GM19035 (cell line): ENCODE measurements around the gene TPK1.

Experiments
- ATAC-seq: cut with Tn5 transposase; IDR thresholded peaks from one replicate; pipeline ENCODE4 v1.9.1; 2021; ENCODE audit not compliant: unreplicated experiment

Gene TPK1

DNA sequence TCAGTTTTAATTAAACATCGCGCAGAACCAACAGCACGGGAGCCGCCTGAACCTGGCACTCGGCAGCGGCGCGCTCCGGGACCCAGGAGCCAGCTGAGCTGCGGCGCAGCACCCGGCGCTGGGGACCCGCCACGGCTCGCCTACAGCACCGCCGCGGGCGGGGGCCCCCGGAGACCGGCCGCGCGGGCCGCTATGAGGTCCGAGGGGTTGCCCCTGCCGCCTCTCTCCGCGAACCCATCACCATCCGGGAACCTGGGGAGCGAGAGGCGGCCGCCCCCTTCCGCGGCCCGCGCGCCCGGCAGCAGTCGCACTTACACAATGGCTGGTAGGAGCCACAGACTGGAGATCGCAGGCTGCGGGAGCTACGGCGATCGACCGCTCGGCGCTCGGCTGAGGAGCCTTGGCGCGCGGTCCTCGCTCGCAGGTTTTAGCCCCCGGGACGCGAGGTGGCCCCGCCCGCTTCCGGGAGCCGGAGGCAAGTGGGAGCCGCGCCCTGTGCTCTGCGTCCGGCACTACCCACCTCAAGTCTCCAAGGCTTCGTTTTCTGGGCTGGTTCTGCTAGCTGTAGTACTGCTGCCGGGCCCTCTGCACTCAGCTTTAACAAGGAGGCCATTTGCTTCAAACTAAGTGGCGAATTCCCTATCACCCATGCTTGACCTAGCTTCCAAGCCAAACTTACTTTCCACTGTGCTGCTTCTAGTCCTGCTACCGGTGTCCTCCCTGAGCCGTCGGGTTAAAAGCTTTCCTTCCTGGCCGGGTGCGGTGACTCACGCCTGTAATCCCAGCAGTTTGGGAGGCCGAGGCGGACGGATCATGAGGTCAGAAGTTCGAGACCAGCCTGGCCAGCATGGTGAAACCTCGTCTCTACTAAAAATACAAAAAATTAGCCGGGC, at the start of gene TPK1:
Gene TPK1 (minus strand): TSS at position 402 of the 893 bp plus-strand sequence. CDS start 451 bp downstream, outside the sequence.
- ATAC-seq: peak; percentile 83

DNA sequence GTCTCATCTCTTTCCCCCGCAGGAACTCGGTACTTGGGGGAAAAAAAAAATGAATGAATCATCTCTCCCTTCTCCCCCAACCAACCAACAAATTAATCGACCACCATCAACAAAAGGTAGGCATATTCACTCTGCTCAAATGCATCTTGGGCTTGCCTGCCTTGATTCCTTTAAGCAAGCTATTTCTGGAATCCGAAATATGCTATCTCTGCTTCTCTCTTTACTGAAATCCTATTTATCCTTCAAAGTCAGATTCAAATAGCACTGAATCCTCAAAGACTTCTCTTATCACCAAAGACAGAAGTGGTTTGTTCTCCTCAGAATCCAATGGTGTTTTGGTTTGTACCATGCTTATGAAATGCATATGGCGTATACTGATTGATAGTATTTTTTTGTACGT, 49.6 kb upstream of the TPK1 start:
- ATAC-seq: no peak

DNA sequence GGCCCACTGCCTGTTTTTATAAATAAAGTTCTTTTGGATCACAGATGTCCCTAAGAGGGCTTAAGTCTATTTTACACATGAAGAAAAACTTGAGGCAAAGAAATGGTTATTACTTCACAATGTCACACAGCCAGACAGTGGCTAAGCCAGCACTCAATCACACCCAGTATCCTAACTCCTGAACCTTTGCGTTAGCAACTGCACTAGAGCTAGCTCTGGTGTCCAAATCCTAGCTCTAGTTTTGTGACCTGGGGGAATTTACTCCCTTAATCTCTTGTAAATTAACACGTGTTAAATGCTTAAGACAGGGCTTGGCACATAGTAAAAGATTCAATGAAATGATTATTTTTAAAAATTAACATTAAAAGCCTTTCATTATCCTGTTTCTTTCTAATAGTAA, 49.0 kb upstream of the TPK1 start:
- no peak for ATAC-seq

DNA sequence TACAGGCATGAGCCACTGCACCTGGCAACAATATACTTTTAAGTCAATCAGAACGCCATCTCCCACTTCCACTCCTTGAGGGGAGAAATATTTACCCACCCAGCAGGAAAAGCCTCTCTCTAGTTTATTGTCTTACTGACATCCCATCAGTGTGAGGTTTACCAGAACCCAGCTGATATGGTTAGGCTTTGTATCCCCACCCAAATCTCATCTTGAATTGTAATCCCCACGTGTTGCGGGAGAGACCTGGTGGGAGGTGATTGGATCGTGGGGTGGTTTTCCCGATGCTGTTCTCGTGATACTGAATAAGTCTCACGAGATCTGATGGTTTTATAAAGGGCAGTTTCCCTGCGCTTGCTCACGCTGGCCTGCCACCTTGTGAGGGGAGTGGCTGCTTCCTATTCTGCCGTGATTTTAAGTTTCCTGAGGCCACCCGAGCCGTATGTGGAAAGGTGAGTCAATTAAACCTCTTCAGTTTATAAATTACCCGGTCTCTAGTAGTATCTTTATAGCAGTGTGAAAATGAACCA, 37.5 kb upstream of the TPK1 start:
- no peak for ATAC-seq

DNA sequence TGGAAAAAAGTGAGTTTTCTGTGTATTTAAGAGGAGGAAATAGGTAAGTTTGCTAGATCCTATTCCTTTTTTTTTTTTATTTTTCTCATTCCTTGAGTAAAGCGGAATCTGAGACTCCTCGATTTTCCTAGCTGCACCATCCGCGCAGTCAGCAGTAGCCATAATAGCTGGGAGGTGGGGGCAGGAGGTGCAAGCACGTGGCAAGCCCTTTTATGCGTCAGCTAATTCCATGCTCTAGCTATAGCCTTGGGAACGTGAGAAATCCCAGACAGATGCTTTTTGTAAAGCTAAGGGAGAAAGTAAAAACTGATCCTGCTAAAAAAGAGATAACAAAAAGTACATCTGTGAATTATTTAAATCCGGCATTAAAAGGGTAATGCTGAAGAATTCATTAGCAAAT, 33.2 kb upstream of the TPK1 start:
- ATAC-seq: no peak

DNA sequence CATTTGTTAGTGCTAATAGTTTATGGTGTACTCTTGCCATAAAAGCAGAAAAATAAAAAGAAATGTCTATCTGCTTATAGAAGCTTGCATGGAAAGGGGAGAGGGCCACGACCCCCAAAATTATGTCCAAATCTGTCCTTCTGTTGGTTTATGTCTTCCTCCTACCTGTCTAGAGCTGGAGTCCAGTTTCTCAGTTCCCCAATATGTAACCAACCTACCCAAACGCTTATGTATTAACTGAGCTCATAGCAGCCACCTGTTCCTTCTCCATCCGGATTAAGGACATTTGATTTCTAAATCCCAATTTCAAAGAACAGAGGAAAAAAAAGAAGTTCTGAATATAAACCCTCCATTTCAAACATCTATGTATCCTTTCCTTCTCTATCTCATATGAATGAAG, 30.3 kb upstream of the TPK1 start:
- ATAC-seq: no peak

DNA sequence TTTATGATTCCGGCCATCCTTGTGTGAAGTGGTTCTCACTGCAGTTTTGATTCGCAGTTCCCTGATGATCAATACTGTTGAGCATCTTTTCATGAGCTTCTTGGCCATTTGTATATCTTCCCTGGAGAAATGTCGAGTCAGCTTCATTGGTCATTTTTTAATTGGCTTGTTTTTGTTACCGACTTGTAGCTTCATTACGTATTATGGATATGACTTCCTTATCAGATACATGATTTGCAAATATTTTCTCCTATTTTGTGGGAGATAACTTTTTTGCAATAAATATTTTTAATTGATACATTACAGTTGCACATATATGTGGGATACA, 27.4 kb upstream of the TPK1 start:
- no peak for ATAC-seq

DNA sequence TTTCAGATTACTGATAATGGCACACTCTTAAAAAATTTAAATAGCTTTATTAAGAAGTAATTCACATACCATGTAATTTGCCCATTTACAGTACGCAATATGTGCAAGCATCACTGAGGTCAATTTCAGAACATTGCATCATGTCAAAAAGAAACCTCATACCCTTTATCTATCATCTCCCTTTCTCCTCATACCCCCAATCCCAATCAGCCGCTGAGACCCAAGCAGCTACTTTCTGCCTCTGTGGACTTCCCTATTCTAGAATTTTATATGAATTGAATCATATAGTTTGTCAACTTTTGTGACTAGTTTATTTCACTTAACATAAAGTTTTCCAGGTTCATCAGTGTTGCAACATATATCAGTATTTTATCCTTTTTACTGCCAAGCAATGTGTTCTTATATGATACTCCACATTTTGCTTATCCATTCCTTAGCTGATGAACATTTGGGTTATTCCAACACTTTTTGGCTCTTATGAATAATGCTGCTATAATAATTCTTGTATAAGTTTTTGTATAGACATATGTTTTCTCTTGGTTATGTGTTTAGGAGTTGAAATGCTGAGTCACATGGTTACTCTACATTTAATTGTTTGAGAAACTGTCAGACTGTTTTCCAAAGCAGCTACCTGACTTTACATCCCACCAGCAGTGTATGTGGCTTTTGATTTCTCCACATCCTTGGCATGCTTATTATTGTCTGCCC, 26.9 kb upstream of the TPK1 start:
- no peak for ATAC-seq

DNA sequence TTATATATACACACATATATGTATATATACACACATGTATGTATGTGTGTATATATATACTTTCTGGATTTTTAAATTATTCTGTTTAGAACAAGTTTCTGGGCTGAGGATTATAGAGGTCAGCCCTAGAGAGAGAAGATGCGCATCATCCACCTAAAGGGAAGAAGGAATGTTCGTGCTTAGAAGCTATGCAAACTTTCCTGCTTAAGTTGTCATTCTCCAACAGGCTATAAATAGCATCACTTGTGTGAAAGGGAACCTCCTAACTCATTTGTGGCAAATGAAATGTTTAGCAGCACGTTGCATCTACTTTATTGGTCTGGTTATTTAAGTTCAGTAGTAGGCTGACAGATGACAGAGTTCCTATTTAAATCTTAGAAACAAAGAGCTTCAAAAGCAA, 23.9 kb upstream of the TPK1 start:
- ATAC-seq: no peak

DNA sequence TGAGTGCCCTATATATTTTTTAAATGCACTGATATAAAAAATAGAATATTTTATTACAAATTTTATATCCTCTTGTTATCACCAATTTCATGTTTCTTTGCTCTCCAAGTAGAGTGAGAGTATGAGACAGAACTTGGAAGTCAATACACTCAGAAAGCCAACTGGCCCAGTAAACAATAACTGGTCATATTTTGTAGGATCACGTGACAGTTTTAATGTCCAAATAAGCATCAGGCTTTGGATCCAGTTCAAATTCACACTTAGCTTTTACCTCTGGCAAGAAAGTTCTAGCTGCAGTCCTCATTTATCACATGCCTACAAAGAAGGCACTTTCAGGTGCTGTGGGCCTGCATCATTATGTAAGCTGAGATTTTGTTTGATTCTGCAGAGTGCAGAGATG, 21.6 kb upstream of the TPK1 start:
- ATAC-seq: no peak

DNA sequence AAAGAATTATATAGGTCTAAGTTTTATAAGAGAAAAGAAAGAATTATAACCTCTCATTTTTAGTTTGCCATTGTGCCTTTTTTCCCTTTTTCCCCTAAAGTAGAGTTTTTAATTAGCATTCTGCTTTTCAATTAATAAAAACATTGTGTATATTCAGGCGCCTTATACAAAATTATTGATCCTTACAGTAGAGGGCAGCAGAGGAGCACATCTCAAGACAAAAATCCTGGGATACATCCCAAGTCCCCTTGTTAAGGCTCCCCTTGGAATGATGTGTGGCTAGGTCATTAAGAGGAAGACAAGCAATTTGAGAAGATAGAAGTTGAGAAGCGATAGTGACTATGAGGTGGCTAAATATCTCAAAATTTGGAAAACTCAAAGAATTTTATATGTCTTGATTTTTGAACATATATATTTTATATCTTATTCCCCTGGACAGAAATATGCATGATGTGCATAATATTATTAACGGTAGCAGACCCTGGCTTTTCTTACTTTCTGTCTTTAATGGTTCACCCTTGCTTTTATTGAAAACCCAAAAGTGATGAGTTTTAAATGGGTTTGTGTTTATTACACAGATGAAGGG, 19.1 kb upstream of the TPK1 start:
- no peak for ATAC-seq

DNA sequence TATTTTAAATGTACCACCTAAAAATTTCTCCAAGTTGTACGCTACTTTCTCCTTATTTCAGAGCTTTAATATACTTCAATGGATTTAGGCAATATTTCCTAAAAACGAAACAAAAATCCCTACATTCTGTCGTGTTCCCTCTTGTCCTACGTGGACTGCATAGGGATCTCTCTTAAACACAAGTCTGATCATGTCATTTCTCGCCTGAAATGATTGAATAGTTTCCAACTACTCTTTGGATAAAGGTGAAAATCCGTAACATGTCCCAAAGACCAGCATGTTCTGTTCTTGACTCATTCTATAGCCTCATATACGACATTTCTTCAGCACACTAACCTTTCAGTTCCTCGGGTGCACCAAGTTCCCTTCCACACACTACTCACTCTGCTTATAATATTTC, 17.7 kb upstream of the TPK1 start:
- no peak for ATAC-seq

DNA sequence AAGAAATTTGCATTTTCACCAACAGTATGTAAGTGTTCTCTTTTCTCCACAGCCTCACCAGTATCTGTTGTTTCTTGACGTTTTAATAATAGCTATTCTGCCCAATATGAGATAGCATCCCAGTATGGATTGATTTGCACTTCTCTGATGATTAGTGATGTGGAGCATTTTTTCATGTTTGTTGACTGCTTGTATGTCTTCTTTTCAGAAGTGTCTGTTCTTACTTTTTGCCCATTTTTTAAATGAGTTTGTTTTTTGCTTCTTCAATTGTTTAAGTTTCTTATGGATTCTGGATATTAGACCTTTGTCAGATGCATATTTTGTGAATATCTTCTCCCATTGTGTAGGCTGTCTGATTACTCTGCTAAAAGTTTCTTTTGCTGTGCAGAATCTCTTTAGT, 12.2 kb upstream of the TPK1 start:
- ATAC-seq: no peak

DNA sequence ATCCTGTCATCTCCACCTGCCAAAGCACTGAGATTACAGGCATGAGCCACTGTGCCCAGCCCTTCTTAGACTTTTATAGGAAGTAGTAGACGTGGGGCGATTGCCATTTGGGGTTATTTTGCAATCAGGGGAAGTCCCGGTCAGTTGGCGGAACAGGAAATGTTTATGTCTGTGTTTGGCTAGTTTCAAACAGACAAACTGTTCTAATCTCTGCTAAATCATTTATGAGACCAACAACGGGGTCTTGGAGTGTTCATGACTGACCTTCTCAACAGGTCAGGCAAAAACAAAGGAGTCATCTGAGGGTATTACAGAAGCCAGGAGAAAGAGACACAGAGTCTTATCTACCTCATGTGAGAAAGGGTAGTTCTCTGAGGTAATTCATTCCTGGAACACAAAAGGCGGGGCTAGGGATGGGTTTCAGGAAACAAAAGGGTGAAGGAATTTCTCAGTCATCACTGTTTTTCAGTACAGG, 6.6 kb upstream of the TPK1 start:
- ATAC-seq: peak; percentile 87

DNA sequence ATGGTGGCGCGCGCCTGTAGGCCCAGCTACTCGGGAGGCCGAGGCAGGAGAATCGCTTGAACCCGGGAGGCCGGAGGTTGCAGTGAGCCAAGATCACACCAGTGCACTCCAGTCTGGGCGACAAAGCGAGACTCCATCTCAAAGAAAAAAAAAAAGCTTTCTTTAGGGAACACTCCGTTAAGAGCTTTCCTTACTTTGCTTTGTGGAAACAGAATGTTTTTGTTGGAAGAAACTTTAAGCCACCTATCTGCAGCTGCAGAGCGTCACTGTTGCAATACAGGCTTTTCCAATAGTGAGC, 641 bp upstream of the TPK1 start:
- ATAC-seq: no peak

DNA sequence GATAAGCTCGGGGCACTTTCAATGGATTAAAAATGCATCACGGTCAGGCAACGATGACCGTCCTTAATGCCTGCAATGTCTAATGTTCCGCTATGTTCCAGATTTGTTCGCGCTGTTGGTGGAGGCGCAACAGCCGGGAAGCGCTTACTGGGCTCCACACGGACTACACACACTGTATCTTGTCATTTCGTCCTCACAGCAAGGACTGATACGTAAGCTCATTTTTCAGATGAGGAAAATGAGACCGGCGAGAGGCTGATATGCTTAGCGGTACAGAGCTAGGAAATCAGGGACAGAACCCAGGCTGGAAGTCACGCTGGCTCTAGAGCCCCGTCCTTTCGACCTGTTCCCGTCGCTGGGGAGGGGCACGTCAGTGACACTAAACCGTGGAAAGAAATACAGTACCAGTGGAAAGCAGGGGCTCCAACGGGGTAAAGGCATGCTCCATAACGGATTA, 670 bp downstream of the TPK1 start:
- ATAC-seq: peak; percentile 35

DNA sequence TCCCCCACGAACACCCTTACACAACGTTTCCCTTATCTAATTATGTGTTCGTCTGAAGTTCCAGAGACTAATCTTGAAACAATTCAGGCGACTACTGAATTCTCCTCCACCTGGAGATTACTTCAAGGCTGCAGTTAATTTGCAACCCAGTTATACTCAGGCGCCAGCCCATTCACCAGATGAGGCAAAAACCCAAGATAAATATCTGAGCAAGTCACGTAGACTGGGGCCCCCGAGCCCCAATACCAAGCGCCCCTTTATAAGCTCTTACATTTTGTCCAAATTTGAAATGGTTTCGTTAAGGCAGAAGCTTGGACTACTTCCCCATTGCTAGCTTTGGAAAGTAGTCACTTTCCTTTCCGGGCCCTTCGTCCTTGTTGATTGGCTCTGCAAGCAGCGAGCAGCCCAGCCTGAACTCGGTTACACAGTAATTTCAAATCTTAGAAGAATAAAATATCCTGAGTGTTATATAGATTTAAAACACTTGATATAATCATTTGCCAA, 1.2 kb downstream of the TPK1 start:
- peak; percentile 36 for ATAC-seq

DNA sequence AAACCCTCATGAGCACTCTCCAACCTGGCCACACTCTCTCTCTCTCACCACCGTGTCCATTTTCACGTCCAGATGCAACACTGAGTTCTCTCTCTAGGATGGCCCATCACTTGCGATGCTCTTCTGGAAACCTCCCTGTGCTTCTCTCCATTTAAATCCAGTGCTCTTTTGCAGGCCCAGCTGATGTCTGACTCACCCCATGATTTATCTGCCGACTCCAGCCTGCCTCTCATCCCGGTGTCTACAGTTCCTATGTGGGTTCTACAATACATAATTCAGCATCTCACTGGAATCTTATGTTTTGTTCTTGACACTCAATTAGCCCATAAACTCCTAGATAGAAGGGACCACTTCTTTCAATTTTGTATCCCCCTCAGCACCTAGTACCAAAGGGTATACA, 5.0 kb downstream of the TPK1 start:
- no peak for ATAC-seq

DNA sequence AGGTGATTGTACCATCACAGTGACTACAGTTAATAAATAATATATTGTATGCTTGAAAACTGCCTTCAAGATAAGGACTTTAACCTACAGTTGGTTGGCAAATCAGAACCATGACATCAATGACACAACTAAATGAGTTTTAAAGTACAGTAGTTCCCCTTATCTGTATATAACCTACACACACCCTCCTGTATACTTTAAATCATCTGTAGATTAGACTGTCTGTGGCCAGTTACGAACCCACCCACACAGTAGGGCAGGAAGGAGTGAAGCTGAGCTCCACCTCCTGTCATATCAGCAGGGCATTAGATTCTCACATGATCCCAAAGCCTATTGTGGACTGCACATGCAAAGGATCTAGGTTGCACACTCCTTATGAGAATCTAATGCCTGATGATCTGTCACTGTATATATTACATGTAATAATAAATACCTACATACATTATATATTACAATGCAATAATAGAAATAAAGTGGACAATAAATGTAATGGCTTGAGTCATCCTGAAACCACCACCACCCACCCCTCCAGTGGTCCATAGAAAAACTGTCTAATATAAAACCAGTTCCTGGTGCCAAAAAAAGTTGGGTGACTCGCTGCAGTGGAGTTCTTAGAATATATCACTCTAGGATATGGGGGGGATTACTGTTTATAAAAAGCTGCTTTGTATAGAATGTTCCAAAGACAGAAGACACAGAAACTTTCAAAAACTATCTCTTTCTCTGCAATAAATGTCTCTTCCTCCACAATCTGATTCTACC, 5.6 kb downstream of the TPK1 start:
- ATAC-seq: no peak

DNA sequence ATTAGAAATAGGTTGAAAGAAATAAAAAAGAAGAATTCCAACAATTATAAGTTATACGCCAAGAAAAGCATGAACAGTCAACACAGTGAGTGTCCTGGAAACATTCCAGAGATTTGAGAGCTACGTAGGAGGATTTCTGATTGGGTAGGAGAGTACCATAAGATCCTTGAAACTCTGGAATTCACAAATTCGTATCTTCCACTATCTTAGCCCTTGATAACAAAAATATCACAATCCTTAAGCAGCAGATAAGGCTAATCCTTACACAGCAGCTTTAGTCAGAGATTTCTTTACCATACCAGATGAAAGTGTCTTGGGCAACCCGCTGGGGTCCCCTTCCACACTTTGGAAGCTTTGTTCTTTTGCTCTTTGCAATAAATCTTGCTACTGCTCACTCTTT, 8.2 kb downstream of the TPK1 start:
- ATAC-seq: no peak

DNA sequence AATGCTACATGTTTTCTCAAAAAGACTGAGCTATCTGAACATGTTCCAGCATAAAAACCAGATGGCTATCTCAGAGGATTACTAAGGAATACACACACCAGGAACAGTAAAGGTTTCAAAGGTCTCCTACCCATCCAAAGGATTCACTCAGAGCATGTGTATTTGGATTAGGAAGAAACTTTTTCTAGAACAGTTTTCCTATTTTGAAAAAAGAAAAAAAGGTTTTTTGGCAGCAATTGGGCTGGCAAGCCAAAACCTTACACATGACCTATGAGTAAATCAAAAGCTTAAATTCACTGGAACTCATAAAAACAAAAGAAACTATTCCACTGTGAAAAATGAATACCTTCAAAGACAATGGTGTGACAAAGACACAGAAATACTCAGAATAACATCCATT, 9.6 kb downstream of the TPK1 start:
- ATAC-seq: no peak
